HG03442 (cell line): ENCODE data around the gene SLC24A3.

Experiments used
- ATAC-seq: cut with Tn5 transposase; IDR thresholded peaks from one replicate; pipeline ENCODE4 v1.9.1; 2021; ENCODE audit warnings: mild to moderate bottlenecking, moderate library complexity; ENCODE audit not compliant: unreplicated experiment

SLC24A3 gene

GRCh38 chr20:19419396-19419795, 207.0 kb downstream of the SLC24A3 start:
- ATAC-seq, result no peak

- ATAC-seq, result no peak
Observed at GRCh38 chr20:19423097-19423899, 210.9 kb downstream of the SLC24A3 start.

GRCh38 chr20:19423900-19424620, 211.6 kb downstream of the SLC24A3 start:
- no peak for ATAC-seq

- ATAC-seq, result no peak
Observed at GRCh38 chr20:19426356-19426755, 213.9 kb downstream of the SLC24A3 start.

GRCh38 chr20:19427480-19427879, 215.0 kb downstream of the SLC24A3 start:
- ATAC-seq, result no peak

- ATAC-seq, result no peak
Observed at GRCh38 chr20:19427913-19428312, 215.5 kb downstream of the SLC24A3 start.

- no peak for ATAC-seq
Observed at GRCh38 chr20:19428324-19428723, 215.9 kb downstream of the SLC24A3 start.

GRCh38 chr20:19429538-19429937, 217.1 kb downstream of the SLC24A3 start:
- ATAC-seq, result no peak

- ATAC-seq, result no peak
Observed at GRCh38 chr20:19430641-19431315, 218.3 kb downstream of the SLC24A3 start.

- no peak for ATAC-seq
Observed at GRCh38 chr20:19431316-19431700, 218.9 kb downstream of the SLC24A3 start.

GRCh38 chr20:19431906-19432305, 219.5 kb downstream of the SLC24A3 start:
- ATAC-seq, result no peak

GRCh38 chr20:19433371-19434350, 221.2 kb downstream of the SLC24A3 start:
- ATAC-seq, result no peak

GRCh38 chr20:19435316-19435715, 222.9 kb downstream of the SLC24A3 start:
- no peak for ATAC-seq

- ATAC-seq, result no peak
Observed at GRCh38 chr20:19435821-19436220, 223.4 kb downstream of the SLC24A3 start.

- ATAC-seq, result no peak
Observed at GRCh38 chr20:19438488-19438887, 226.0 kb downstream of the SLC24A3 start.

GRCh38 chr20:19440660-19441527, 228.5 kb downstream of the SLC24A3 start:
- ATAC-seq, result no peak

- ATAC-seq, result no peak
Observed at GRCh38 chr20:19446246-19446645, 233.8 kb downstream of the SLC24A3 start.

- no peak for ATAC-seq
Observed at GRCh38 chr20:19448632-19449031, 236.2 kb downstream of the SLC24A3 start.

- ATAC-seq, result no peak
Observed at GRCh38 chr20:19449051-19449450, 236.6 kb downstream of the SLC24A3 start.
